GM19463 (cell line): ENCODE results near the gene PRKN.

Source experiments
- ATAC-seq: cut with Tn5 transposase; IDR thresholded peaks from one replicate; pipeline ENCODE4 v1.9.1; 2021; ENCODE audit warnings: mild to moderate bottlenecking, moderate library complexity; ENCODE audit not compliant: unreplicated experiment

The PRKN gene

DNA sequence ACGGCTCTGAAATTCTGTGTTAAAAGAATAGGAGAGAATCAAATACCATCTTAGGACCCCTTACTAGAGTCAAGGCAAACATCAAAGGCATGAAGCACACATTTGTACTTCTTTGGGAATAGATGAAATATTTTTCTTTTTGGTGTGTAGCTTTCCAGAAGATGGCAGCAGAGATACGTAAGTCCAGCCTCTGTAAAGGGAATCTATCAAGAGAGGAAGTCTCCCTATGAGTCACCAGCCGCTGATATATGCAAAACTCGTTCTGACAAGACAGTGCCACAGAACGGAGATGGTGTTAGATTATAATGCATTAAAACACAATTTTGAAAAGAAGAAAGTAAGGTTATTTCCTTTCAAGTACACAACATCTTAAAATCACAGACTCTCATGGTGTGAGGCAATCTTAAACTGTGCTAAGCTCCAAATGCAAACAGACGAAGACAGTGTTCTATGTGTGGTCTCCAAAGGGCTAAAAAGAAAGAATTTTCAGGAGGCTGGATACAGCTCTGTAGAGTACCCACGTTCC is 1333.7 kb downstream of the PRKN start:
- ATAC-seq = peak; percentile 100

DNA sequence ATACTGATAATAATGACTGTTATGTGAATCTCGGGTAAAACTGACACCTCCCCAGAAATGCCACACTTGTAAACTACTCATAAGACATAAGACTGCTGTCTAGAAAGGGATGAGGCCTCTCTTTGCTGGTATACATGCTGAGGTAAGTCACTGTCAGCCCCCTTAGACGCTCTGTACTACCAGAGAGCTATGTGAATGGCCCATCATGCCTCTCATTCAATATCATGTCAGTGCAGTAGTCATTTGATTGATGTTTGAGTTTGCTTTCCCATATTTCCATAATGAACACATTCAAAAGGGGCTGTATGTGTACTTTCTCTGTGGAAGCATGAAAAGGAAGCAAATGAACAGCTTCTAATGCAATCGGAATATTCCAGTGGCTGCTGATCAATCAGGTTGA is 1334.3 kb downstream of the PRKN start:
- no peak for ATAC-seq

DNA sequence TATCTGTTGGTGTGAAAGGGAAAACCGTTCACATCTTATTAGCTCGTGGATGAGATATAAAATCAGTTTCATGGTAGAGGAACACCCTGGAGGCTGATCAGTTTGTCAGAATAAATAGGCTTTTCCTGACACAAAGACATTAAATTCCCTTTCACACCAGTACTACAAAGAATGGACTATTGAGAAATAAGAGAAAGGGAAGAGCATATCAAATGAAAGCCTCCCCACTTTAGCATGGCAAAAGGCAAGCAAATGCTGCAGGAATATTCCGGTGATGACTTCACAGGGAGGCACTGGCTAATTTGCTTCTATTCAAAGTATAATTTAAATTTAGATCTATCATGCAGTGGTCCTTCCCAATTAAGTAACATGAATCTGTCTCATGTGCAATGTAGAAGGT is 1337.8 kb downstream of the PRKN start:
- no peak for ATAC-seq

DNA sequence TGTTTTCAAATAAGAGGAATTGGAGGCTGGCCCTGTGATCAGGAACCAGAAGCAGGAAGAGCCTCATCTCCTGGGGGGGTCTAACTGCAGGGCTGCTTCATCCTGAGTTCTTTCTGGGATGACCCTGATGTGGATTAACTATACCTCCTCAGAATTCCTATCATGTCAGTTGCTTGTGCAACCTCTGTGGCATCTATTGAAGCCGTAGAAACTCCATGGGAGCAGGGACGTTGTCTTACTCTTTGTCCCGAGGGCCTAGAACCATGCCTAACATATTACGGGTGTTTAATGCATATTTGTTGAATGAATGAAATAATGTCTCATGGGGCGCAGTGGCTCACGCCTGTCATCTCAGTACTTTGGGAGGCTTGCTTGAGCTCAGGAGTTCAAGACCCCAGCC is 1343.6 kb downstream of the PRKN start:
- no peak for ATAC-seq

DNA sequence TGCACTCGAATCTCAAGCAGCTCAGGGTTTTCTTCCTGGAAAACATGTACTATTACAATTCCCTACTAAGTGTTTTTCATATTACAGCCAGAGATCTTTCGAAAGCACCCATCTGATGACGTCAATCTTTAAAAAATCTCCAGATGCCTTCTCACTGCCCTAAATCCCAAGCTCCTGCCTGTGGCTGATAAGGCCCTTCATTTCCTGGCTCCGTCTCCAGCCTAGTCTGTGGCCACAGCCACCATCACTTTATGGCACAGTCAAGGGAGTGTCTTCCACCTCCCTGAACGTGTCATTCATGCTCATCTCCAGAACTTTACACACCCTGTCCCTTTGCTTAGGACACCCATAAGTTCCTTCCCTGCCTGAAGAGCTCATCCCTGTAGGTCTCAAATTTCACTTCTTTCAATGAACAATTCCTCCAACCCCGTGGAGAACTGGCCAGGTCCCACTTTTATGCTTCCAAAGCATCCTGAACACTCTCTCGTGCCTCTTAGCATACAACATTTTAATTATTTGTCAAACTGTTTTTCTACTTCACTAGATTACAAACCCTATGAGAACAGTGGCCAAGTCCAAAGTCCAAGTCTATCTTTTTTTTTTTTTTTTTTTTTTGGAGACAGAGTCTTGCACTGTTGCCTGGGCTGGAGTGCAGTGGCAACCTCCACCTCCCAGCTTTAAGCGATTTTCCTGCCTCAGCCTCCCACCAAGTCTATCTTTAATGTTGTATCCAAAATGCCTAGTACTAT is 1347.6 kb downstream of the PRKN start:
- ATAC-seq = no peak

DNA sequence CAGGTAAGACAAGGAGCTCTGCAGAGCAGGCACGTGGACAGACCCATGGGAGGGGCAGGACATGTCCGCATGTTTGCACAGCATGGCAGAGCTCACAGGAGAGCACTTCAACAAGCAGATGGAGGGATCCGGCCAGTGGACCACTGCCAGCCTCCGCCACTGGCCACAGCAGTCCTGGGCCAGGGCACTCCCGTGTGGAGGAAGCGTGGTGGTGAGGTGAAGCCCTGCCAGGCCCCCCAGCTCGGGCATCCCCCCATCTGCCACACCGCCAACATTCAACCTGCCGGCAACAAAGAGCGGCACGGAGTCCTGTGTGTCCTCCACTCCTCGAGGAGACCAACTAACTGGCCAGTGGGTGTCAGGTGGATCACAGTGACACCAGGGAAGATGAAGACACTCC is 1349.5 kb downstream of the PRKN start:
- ATAC-seq = no peak

DNA sequence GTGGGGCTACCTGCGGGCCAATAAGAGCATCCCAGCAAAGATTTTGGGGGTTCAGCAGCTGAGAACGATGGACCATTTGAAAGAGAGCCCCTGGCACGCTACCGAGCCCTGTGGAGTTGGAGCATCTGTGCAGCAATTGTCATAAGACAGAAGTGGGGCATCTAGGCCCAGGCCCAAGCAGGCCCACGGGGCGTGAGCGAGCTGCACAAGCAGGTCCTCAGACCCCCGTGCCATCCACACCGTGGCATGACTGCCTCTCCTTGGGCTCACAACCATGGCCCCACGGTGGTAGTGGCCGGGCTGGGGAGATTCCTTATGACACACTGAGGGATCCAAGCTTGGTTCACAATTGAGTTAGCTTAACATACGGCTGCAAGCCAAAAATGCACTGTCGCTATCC is 1350.5 kb downstream of the PRKN start:
- ATAC-seq = no peak

DNA sequence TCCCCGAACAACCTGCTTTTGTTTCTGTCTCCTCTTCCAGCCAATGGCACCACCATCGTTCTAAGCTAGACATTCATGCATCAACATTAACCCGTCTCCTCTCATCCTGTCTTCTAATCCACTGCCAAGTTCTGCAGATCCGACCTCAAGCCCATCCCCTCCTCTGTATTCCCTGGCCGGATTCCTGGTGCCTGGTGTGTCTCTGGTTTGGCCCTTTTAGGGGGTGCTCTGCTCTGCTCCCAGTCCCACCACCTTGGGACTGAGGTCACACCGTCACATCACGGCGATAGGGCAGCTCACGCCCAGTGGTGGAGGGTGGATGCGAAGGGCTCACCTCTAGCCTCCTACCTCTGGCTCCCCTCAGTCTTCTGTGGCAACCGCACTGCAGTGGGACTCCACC is 1351.2 kb downstream of the PRKN start:
- ATAC-seq = no peak

DNA sequence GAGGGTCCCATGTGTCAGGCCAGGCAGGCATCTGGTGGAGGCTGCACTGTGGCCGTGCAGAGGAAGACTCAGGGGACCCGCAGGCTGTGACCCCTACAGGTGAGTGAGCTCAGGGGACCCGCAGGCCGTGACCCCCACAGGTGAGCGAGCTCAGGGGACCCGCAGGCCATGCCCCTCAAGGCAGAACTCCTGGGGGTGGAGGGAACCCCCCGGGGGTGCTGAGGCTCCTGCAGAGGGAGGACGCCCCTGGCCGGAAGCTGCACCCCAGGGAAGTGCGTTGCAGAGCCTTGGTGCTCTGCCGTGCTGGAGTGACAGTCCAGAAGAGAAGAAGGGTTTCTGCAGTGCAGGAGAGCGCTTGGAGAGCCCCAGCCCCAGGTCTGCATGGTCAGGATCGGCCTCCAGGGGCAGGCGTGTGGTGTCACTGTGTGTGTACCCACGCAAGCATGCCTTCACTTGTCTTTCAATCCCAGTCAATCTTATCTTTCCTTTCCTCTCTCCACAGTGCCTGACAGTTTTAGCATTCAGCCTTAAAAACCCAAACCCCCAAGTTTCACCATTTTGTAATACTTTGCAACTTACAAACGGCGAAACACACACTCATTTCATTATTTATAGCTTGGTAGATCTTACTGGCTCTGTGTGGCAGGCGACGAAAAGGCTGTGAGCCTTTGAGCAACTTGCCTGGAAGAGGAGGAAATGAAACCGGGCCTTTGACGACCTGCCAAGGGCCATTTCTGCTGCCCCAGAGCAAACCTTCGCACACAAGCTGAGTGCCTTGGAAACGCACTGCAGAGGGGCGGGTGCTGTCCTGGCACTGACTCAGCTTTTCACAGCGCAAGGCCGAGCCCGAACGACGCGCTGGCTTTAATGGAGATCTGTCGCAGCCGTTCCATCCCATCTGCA is 1352.3 kb downstream of the PRKN start:
- ATAC-seq = no peak

DNA sequence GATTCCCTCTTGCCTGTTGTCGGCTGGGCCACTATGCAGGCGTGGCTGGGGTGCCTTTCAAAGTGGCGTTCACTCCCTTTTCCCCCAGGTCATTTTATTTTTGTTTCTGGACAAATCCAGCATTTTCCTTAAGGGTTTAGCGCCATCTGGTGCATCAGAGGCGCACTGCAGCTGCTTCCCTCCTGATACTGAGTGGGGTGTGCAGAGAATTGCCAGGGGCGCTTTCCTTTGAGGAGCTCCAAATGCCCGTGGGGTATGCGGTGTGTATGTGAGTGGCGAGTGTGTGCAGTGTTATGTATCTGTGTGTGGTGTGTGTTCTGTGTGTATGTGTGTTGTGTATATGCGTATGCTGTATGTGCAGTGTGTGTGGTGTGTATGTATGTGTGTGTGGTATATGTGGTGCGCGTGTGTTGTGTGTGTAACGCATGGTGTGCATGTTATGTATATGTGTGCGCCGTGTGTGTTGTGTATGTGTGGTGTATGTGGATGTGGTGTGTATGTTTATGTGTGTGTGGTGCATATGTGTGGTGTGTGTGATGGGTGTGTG is 1353.6 kb downstream of the PRKN start:
- no peak for ATAC-seq

DNA sequence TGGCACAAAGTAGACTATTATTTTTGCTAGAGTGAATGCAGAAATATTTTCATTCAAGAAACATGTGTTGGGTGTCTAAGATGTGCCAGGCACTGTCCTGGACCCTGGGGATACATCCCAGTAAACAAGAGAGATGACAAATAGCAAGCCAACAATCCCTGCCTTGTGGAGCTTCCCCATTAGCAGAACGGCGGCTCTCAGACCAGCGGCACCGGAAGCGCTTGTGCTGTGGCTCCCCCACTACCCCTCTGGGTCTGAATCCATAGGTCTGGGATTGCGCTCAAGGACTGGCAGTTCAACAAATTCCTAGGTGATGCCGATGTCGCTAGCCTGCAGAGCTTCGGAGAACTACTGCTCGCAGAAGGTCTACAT is 1355.2 kb downstream of the PRKN start:
- no peak for ATAC-seq

DNA sequence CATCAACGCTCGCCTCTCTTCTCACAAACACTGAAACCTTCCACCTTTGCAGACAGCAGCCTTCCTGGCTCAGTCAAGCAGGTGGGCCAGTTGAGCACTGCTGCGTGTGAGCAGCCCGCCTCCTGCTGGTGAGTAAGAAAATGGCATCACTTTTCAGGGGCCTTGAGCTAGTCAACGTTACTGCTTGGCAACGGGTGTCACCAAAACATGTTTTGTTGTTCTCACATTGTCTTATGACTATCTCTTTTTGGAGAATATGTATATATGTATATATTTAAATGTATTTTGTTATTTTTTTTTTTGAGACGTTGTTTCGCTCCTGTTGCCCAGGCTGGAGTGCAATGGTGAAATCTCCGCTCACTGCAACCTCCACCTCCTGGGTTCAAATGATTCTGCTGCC is 1356.7 kb downstream of the PRKN start:
- peak; percentile 88 for ATAC-seq

DNA sequence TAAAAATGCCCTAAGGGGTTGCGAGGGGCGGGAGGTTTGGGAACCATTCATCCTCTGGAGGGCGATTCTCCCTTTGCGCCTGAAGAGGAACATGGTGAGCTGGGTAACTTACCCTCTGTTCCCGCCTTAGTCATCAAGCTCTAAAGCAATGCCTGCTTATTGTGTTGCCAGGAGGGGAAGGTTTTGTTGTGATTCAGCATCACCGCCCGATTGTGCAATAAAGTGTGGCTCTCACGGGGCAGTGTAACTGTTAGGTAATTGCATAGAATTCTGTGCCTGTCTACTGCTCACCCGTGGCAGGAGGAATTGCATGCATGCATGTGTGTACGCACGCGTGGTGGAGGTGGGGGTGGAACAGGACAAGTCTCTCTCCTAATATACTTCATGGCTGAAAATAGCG is 1358.2 kb downstream of the PRKN start:
- no peak for ATAC-seq

DNA sequence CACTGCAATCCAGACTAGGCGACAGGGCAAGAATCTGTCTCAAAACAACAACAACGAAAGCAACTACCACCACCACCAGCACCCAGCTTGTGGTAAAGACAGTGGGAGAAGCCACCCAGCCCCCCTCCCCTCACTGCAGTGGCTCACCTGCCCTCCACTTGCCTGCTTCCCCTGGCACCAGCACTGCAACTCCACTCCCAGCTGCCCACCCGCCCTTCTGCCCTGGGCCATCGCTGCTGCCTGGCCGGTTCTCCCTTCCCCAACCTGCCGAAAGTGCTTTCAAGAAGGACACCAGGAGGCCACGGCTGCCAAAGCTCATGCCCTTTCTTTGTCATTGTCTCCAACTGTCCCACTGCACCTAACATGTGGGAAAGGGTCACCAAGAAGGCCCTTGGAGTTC is 1359.1 kb downstream of the PRKN start:
- no peak for ATAC-seq

DNA sequence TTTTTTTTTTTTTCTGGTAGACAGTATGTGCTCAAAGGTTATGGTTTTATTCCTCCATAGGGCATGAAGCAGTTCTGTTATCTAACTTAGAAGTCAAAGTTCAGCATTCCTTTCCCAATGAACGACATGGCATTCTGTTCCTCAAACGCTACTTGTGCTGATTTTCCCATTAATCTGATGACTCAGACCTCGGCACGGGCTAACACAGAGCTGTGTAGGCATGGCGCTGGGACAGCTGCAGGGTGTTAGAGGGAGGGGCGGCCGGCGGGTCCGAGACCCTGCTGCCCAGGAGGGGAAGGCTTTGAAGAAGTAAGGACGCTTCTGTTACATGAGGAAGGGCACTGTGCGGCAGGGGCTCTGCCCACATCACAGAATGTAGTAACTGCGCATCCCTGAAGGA is 1360.1 kb downstream of the PRKN start:
- no peak for ATAC-seq

DNA sequence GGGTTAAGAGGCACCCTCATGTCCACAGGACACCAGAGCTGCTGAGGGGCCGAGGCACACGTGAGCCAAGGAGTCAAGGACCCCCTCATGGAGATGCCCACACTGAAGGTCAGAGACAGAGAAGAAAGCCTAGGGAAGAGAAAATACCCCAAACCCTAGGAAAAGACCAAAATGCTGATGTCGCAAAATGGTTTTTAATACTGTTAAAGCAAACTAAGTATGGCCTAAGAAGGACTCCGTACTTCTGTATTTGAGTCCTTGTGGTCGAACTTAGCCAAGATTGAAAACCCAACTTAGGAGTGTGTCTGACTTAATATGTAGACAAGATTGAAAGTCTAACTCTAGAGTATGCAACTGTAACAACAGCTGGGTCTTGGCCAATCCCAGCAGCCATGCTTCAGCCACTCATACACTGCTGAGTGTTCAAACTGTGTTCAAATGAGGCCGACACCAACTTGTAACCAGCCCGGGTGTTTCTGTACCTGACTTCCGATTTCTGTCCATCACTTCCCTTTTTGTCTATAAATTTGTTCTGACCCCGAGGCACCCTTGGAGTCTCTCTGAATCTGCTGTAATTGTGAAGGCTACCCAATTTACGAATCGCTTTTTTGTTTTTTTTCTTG is 1361.2 kb downstream of the PRKN start:
- ATAC-seq = no peak

DNA sequence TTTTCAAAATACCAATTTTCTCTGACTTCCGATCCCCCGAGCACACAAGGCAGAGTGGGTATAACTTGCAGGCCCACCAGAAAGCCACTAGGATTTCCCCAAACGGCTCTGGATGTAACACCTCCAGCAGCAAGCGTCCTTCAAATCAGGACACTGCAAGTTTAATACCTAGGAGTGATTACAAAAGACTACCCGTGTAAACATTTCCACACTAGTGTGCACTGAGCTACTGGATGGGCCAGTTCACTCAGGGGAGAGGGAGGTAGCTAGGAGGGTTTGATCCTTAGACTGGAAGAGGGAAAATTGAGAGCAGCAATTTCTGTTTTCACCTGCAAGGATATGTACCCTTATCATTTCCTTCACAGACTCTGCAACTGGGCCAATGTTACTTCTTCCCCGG is 1361.9 kb downstream of the PRKN start:
- ATAC-seq = no peak

DNA sequence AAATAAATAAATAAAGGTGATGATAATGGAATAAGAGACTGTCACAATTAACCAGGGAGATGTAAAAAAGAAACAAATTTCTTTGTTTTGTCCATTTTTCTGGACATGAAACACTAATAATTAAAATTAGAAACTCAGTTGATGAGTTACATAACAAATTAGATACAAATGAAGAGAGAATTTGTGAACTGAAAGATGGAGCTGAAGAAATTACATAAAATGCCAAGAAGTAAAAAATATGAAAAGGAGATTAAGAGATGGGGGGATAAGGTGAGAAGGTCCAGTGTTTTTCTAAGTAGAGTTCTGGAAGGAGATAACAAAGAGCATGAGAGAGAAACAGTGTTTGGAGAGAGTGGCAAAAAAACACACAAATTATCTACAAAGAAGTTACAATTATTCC is 1364.3 kb downstream of the PRKN start:
- ATAC-seq = no peak

DNA sequence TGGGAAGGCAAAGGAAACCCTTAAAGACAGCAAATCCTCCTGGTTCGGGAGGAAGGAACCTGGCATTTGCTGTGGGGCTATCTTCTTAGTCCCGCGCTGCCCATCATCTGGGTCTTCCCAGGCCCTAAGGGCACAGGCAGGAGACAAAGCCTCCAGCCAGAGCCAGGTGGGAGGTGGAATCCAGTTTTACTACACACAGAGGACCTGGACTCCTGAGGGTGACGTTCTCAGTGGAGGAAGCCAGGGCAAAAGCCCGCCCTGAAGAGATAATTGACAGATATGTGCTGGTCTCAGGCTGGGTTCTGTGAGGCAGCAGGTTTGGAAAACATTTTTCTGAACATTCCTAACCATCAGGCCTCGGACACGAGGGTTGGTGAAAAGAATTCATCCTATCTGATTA is 1365.3 kb downstream of the PRKN start:
- ATAC-seq = no peak

DNA sequence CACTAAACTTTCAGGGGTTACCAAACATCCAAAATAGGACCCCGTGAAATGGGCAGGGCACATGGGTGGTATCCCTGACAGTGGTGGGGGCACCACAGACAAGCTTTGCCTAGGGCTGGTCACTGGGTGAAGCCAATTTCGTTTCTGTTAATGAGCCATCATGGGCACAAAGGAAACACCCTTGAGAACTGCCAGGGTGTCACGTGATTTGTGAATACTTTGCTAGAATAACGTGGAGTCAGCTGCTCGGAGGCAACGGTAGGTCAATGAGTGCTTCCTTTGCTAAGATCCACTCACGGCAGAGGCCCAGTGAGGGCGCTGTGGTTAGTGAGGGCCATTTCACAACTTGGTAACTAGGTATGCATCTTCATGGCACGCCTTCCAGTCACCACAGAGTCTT is 1366.0 kb downstream of the PRKN start:
- no peak for ATAC-seq

DNA sequence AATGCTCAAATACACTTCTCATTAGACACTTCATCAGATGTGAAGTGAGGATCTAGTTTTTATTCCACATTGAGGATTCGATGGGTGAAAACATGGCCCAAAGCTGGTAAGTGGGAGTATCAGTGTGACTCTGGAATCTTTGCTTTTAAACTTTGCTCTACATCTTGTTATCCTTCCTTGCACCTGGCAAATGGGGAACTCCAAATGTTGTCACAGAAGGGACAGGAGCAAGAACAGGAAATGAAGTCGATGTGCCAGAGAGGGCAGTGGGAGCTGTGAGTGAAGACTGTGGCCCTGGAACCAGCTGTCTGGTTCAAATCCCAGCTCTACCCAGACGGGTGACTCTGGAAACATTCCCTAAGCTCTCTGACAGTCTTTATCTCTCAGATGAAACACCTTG is 1367.0 kb downstream of the PRKN start:
- no peak for ATAC-seq

DNA sequence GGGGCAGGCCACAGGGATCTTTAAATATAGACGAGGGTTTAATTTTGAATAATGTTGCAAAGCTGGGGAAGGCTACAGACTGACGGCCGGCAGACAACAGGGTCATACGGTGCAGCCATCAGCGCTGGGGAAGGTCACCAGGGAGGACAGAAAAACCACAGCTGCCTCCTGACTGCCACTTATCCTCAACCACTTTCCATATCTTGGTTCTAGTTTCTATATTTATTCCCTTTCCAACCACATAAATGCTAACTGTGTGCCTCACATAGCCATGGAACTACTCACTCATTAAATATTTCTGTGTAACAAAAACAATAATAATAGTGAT is 1368.0 kb downstream of the PRKN start:
- ATAC-seq = no peak
